GM19023 (cell line): ENCODE results near the gene CCNA2.

Experiments
- ATAC-seq: cut with Tn5 transposase; IDR thresholded peaks from one replicate; pipeline ENCODE4 v1.9.1; 2021; ENCODE audit warnings: mild to moderate bottlenecking, moderate library complexity; ENCODE audit not compliant: unreplicated experiment

The CCNA2 gene

GRCh38 chr4:121823505-121824170 is at the start of gene CCNA2:
Gene CCNA2 (minus strand): TSS chr4:121823883. CDS start chr4:121823628, 255 bp downstream.
- peak; percentile 93 for ATAC-seq

- peak; percentile 99 for ATAC-seq
Measured at GRCh38 chr4:121869841-121870822, 46.4 kb upstream of the CCNA2 start, which contains the start of gene BBS7. Gene BBS7 (minus strand): TSS chr4:121870474. CDS start chr4:121870313, 161 bp downstream.

- ATAC-seq: no peak
Measured at GRCh38 chr4:121863799-121864198, 40.1 kb upstream of the CCNA2 start.

GRCh38 chr4:121861426-121861825 is 37.7 kb upstream of the CCNA2 start:
- no peak for ATAC-seq

- ATAC-seq: no peak
Measured at GRCh38 chr4:121860121-121860520, 36.4 kb upstream of the CCNA2 start.

- no peak for ATAC-seq
Measured at GRCh38 chr4:121851354-121851753, 27.7 kb upstream of the CCNA2 start.

GRCh38 chr4:121846662-121847061 is 23.0 kb upstream of the CCNA2 start:
- no peak for ATAC-seq

- ATAC-seq: no peak
Measured at GRCh38 chr4:121842862-121843261, 19.2 kb upstream of the CCNA2 start.

GRCh38 chr4:121838136-121838535 is 14.5 kb upstream of the CCNA2 start:
- no peak for ATAC-seq

- ATAC-seq: no peak
Measured at GRCh38 chr4:121829511-121829910, 5.8 kb upstream of the CCNA2 start.

GRCh38 chr4:121827853-121828252 is 4.2 kb upstream of the CCNA2 start:
- ATAC-seq: no peak

- ATAC-seq: no peak
Measured at GRCh38 chr4:121824950-121825349, 1.3 kb upstream of the CCNA2 start.

- no peak for ATAC-seq
Measured at GRCh38 chr4:121824171-121824527, 466 bp upstream of the CCNA2 start.

GRCh38 chr4:121822796-121823504 is 733 bp downstream of the CCNA2 start:
- peak; percentile 36 for ATAC-seq

GRCh38 chr4:121822047-121822446 is 1.6 kb downstream of the CCNA2 start:
- ATAC-seq: no peak

GRCh38 chr4:121819216-121819965 is 4.3 kb downstream of the CCNA2 start:
- no peak for ATAC-seq

GRCh38 chr4:121818215-121818614 is 5.5 kb downstream of the CCNA2 start:
- ATAC-seq: no peak

GRCh38 chr4:121817701-121818100 is 6.0 kb downstream of the CCNA2 start:
- no peak for ATAC-seq

- no peak for ATAC-seq
Measured at GRCh38 chr4:121817006-121817405, 6.7 kb downstream of the CCNA2 start.

GRCh38 chr4:121814756-121815155 is 8.9 kb downstream of the CCNA2 start:
- ATAC-seq: no peak

- no peak for ATAC-seq
Measured at GRCh38 chr4:121811122-121811521, 12.6 kb downstream of the CCNA2 start.
